Endothelial cell (in vitro differentiated cells): ENCODE measurements around the gene SHD. TPM values are rescaled to one million over a fixed set of nuclear protein-coding genes. Genes with fewer than 3 reads are reported as not detected.

ENCODE experiments used
- DNase-seq: peaks from one replicate; pipeline ENCODE4 v3.0.0; 2021; ENCODE audit warnings: low spot score
- H3K27ac Mint-ChIP-seq: one replicate; pipeline ENCODE4 v1.8.0; 2021; ENCODE audit warnings: mixed read lengths, inconsistent platforms; ENCODE audit not compliant: unreplicated experiment
- H3K27me3 Mint-ChIP-seq: one replicate; pipeline ENCODE4 v1.8.0; 2021; ENCODE audit warnings: mild to moderate bottlenecking, moderate library complexity, mixed read lengths, inconsistent platforms; ENCODE audit not compliant: unreplicated experiment
- H3K36me3 Mint-ChIP-seq: one replicate; pipeline ENCODE4 v1.8.0; 2021; ENCODE audit warnings: mild to moderate bottlenecking, low read depth, mixed read lengths, inconsistent platforms; ENCODE audit not compliant: unreplicated experiment
- H3K4me1 Mint-ChIP-seq: one replicate; pipeline ENCODE4 v1.8.0; 2021; ENCODE audit warnings: mild to moderate bottlenecking, mixed read lengths, inconsistent platforms; ENCODE audit not compliant: unreplicated experiment
- H3K4me3 Mint-ChIP-seq: one replicate; pipeline ENCODE4 v1.8.0; 2021; ENCODE audit warnings: mild to moderate bottlenecking, mixed read lengths, inconsistent platforms; ENCODE audit not compliant: unreplicated experiment
- H3K9me3 Mint-ChIP-seq: one replicate; pipeline ENCODE4 v1.8.0; 2021; ENCODE audit warnings: mixed read lengths, inconsistent platforms; ENCODE audit not compliant: unreplicated experiment
- total RNA-seq: library from RNA; stranded (reverse); fragmentation: NEBNext Ultra II Directional; extraction: Animal tissue kit (Norgen Biotek cat#: 25700); gene quantifications from one replicate; pipeline ENCODE4 v1.2.1, GENCODE V29; 2021; ENCODE audit not compliant: unreplicated experiment
- TF ChIP-seq, protein P1 (sequence below): fragments of 200-600 bp; sonication (generic); IDR thresholded peaks from one replicate; pipeline ENCODE4 v1.5.0; 2021; ENCODE audit warnings: antibody characterized with exemption; ENCODE audit not compliant: unreplicated experiment

SHD gene
- total RNA-seq, 1 donor from 2014 or later = 0.90 TPM

- DNase-seq = no peak
- H3K9me3 Mint-ChIP-seq = no peaks in the 10 kb centered on the region
- H3K27ac Mint-ChIP-seq = no peak within 1 kb of the TSS
- no peaks in the 10 kb centered on the region for H3K4me1 Mint-ChIP-seq
- no peak within 1 kb of the TSS for H3K4me3 Mint-ChIP-seq
- H3K36me3 Mint-ChIP-seq = peaks cover 4% of the 10 kb centered on the region
- TF ChIP-seq, protein P1, sequence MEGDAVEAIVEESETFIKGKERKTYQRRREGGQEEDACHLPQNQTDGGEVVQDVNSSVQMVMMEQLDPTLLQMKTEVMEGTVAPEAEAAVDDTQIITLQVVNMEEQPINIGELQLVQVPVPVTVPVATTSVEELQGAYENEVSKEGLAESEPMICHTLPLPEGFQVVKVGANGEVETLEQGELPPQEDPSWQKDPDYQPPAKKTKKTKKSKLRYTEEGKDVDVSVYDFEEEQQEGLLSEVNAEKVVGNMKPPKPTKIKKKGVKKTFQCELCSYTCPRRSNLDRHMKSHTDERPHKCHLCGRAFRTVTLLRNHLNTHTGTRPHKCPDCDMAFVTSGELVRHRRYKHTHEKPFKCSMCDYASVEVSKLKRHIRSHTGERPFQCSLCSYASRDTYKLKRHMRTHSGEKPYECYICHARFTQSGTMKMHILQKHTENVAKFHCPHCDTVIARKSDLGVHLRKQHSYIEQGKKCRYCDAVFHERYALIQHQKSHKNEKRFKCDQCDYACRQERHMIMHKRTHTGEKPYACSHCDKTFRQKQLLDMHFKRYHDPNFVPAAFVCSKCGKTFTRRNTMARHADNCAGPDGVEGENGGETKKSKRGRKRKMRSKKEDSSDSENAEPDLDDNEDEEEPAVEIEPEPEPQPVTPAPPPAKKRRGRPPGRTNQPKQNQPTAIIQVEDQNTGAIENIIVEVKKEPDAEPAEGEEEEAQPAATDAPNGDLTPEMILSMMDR = no peak
- H3K27me3 Mint-ChIP-seq = peaks cover 4% of the 10 kb centered on the region
Measured at GRCh38 chr19:4302243-4302640, 23.2 kb downstream of the SHD start, which contains the start of gene TMIGD2. Gene TMIGD2, minus strand, starts transcription at chr19:4302389. Its CDS starts 4 bp downstream, at chr19:4302385.

DNA sequence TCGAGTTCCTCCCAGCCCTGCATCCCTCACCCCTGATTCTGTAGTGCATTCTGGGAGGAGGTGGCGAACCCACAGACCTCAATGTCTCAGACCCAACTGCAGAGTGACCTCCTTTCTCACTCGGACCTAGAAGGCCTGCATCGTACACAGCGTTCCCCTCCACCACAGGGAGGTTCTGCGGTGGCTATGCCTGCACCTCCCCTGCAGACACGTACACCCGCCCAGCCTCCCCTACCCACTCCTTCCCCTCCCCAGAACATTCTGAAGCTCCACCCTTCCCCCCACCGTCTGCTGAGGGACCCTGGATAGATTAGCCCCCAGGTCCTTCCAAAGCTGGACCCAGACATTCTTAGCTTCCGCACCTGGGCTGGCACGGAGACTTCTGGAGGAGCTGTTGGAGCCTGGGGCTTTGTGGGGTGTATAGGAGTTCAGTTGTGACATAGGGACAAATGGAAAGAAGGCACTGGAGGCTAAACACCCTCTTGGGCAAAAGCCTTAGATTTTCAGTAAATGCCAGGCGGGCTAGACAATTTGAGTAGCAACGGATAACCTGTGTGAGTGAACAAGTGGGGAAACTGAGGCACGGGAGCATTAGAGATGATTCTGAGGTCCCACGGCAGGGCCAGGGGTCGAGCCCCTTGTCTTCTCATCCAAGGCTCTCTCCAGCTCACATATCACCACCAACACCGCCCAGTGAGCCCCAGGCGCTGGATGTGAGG, 24.9 kb downstream of the SHD start:
- Mint-ChIP-seq H3K4me3 (peak overlapping the region; percentile 80), H3K36me3 (peaks cover 4% of the 10 kb centered on the region), H3K27ac (no peak overlapping the region), H3K27me3 (peaks cover 4% of the 10 kb centered on the region), H3K4me1 (no peaks in the 10 kb centered on the region), H3K9me3 (no peaks in the 10 kb centered on the region)
- no peak for DNase-seq
- TF ChIP-seq, protein P1 = no peak

DNA sequence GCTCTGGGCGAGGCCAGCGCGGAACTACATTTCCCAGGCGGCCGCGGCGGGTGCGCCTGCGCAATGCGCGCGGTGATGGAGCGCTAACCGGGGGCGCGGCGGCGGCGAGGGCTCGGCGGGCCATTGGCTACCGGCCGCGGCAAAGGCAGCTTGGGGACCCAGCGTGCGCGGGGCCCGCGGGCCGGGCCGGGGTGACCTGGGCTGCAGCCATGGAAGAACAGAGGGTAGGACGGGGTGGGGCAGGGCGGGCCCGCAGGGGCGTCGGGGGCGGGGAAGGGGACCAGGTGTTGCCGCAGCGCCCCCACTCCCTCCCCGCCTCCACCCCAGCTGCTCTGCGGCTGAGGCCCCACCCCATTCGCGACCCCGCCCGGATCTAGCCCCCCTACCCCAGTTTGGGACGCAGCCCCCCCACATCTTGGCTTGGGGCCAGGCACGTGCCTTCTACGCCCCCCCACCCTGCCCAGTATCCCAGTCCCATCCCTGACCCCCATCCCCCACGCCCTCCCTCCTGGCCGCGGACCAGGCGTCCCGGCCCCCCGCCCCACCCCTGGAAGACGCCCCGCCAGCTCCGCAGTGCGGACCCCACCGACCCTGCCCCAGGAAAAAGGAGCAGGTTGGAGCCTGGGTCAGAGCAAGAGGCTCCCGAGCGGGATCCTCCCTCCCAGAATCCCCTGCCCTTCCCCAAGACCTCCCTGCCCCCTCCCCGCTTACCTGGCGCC, 25.6 kb downstream of the SHD start, which contains the start of gene FSD1:
FSD1 (plus strand) TSS at position 61 of the 719 bp plus-strand sequence; CDS start at position 210, 149 bp downstream.
- peak within 1 kb of the TSS; percentile 80 for H3K4me3 Mint-ChIP-seq
- TF ChIP-seq, protein P1 = no peak
- peaks cover 4% of the 10 kb centered on the region for H3K27me3 Mint-ChIP-seq
- peaks cover 4% of the 10 kb centered on the region for H3K36me3 Mint-ChIP-seq
- no peak within 1 kb of the TSS for H3K27ac Mint-ChIP-seq
- DNase-seq = peak; percentile 78
- no peaks in the 10 kb centered on the region for H3K4me1 Mint-ChIP-seq
- H3K9me3 Mint-ChIP-seq = no peaks in the 10 kb centered on the region

DNA sequence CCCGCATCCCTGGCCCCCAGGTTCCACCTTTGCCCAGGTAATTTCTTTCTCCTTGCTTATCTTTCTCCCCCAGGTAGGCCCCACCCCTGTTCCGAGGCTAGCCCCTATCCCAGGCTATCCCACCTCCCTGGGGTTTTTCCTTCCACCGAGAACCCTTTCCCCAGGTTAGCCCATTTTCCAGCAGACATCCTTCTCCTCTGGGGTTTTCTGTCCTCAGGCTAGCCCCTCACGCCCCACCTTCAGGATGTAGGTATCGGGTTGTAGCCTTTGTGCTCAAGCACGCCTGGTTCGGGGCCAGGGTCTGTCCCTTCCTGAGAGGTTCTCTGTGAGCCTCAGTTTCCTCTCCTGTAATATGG, 26.2 kb downstream of the SHD start:
- H3K27ac Mint-ChIP-seq = no peak overlapping the region
- no peaks in the 10 kb centered on the region for H3K9me3 Mint-ChIP-seq
- no peak for DNase-seq
- H3K36me3 Mint-ChIP-seq = peaks cover 4% of the 10 kb centered on the region
- H3K27me3 Mint-ChIP-seq = peaks cover 4% of the 10 kb centered on the region
- H3K4me1 Mint-ChIP-seq = no peaks in the 10 kb centered on the region
- no peak overlapping the region for H3K4me3 Mint-ChIP-seq
- TF ChIP-seq, protein P1 = no peak

GRCh38 chr19:4305659-4306058, 26.6 kb downstream of the SHD start:
- H3K4me1 Mint-ChIP-seq = no peaks in the 10 kb centered on the region
- TF ChIP-seq, protein P1 = no peak
- H3K27me3 Mint-ChIP-seq = peaks cover 3% of the 10 kb centered on the region
- no peak for DNase-seq
- H3K4me3 Mint-ChIP-seq = peak overlapping the region; percentile 25
- no peak overlapping the region for H3K27ac Mint-ChIP-seq
- H3K9me3 Mint-ChIP-seq = no peaks in the 10 kb centered on the region
- H3K36me3 Mint-ChIP-seq = peaks cover 4% of the 10 kb centered on the region
